Coronary artery (tissue), 2 donors: ENCODE data around the gene DYNLT5.

Source experiments
- DNase-seq: peaks from one replicate; pipeline ENCODE4 v3.0.0-alpha.2; 2017; ENCODE audit warnings: low spot score
- H3K27ac ChIP-seq, 2 donors: fragments of 200-600 bp; sonication (generic); one replicate each; pipeline ENCODE4 v1.5.1; 2016 to 2019
- H3K4me3 ChIP-seq: fragments of 200-600 bp; sonication (generic); 2 replicates; pipeline ENCODE4 v1.5.1; 2016; ENCODE audit warnings: mild to moderate bottlenecking, moderate library complexity
- CTCF ChIP-seq: fragments of 200-600 bp; sonication (generic); IDR thresholded peaks from one replicate; pipeline ENCODE4 v1.5.1; 2019; ENCODE audit warnings: antibody characterized with exemption

The DYNLT5 gene

GRCh38 chr1:66750577-66750976, 1.7 kb upstream of the DYNLT5 start:
- Histone ChIP-seq H3K4me3 (no peak overlapping the region), H3K27ac (no peak overlapping the region)
- no peak for DNase-seq
- TF ChIP-seq CTCF = no peak

GRCh38 chr1:66751160-66751559, 1.1 kb upstream of the DYNLT5 start:
- DNase-seq = no peak
- Histone ChIP-seq H3K27ac (no peak overlapping the region), H3K4me3 (no peak overlapping the region)
- TF ChIP-seq CTCF = no peak

GRCh38 chr1:66752671-66753371, 562 bp downstream of the DYNLT5 start:
- peak overlapping the region; percentile 69 for H3K4me3 ChIP-seq
- no peak for TF ChIP-seq CTCF
- H3K27ac ChIP-seq = no peak overlapping the region
- DNase-seq = no peak

GRCh38 chr1:66757722-66758240, 5.5 kb downstream of the DYNLT5 start:
- no peak for DNase-seq
- H3K4me3 ChIP-seq = no peak overlapping the region
- no peak overlapping the region for H3K27ac ChIP-seq
- no peak for TF ChIP-seq CTCF

- no peak for DNase-seq
- H3K27ac ChIP-seq = no peak overlapping the region
- no peak overlapping the region for H3K4me3 ChIP-seq
- no peak for TF ChIP-seq CTCF
Observed at GRCh38 chr1:66758241-66758755, 6.0 kb downstream of the DYNLT5 start.

- H3K4me3 ChIP-seq = no peak overlapping the region
Observed at GRCh38 chr1:66760506-66760905, 8.2 kb downstream of the DYNLT5 start.

More at GRCh38 chr1:66760506-66760905, 8.2 kb downstream of the DYNLT5 start:
- no peak for DNase-seq
- no peak for TF ChIP-seq CTCF
- H3K27ac ChIP-seq = no peak overlapping the region
